NCI-H774 (cell line): ENCODE measurements around the gene CNDP2.

ENCODE experiments used
- DNase-seq: peaks from one replicate; lab custom pipeline; 2025; lab: John Stamatoyannopoulos, UW

CNDP2 gene

GRCh38 chr18:74570266-74570665, 74.1 kb downstream of the CNDP2 start:
- DNase-seq: no peak

GRCh38 chr18:74571895-74572680, 75.9 kb downstream of the CNDP2 start:
- no peak for DNase-seq

- DNase-seq: no peak
These were observed 76.9 kb downstream of the CNDP2 start for GRCh38 chr18:74573053-74573452.
